ENCODE measurements around the gene KCNK7. TPM values are rescaled to one million over a fixed set of nuclear protein-coding genes. Genes with fewer than 3 reads are reported as not detected.

The KCNK7 gene
- total RNA-seq, 1 donor = not detected

GRCh38 chr11:65571940-65572339 is 23.7 kb downstream of the KCNK7 start:
- no peaks in the 10 kb centered on the region for H3K27me3 ChIP-seq (ENCODE audit: insufficient read depth, low read length)
- H3K4me1 ChIP-seq (ENCODE audit: insufficient read depth, low read length) = peaks cover 54% of the 10 kb centered on the region
- H2AFZ ChIP-seq (ENCODE audit: low read length) = no peak overlapping the region
- H3K27ac ChIP-seq (ENCODE audit: low read depth, low read length) = no peak overlapping the region
- H3K79me2 ChIP-seq (ENCODE audit: insufficient read depth, low read length) = peaks cover 65% of the 10 kb centered on the region
- H3K9me3 ChIP-seq (ENCODE audit: low read depth, low read length) = no peaks in the 10 kb centered on the region
- peak overlapping the region; percentile 98 for H3K4me3 ChIP-seq (ENCODE audit: insufficient read depth, low read length)
- peaks cover 11% of the 10 kb centered on the region for H3K36me3 ChIP-seq (ENCODE audit: insufficient read depth, low read length)
- H4K20me1 ChIP-seq (ENCODE audit: insufficient read depth, low read length) = peaks cover 17% of the 10 kb centered on the region
- DNase-seq (ENCODE audit: insufficient read length, low spot score, missing footprints) = peak; percentile 92
- peak; percentile 46 for TF ChIP-seq CTCF (IDR thresholded peaks at IDR 0.05; ENCODE audit: extremely low read depth, low read depth, low read length)
- H3K4me2 ChIP-seq (ENCODE audit: insufficient read depth, low read length) = peak overlapping the region; percentile 100

- TF ChIP-seq CTCF (IDR thresholded peaks at IDR 0.05; ENCODE audit: extremely low read depth, low read depth, low read length) = no peak
- H4K20me1 ChIP-seq (ENCODE audit: insufficient read depth, low read length) = peaks cover 17% of the 10 kb centered on the region
- peaks cover 65% of the 10 kb centered on the region for H3K79me2 ChIP-seq (ENCODE audit: insufficient read depth, low read length)
- H3K4me1 ChIP-seq (ENCODE audit: insufficient read depth, low read length) = peaks cover 49% of the 10 kb centered on the region
- no peak overlapping the region for H2AFZ ChIP-seq (ENCODE audit: low read length)
- no peaks in the 10 kb centered on the region for H3K27me3 ChIP-seq (ENCODE audit: insufficient read depth, low read length)
- DNase-seq (ENCODE audit: insufficient read length, low spot score, missing footprints) = no peak
- peak overlapping the region; percentile 95 for H3K27ac ChIP-seq (ENCODE audit: low read depth, low read length)
- no peaks in the 10 kb centered on the region for H3K9me3 ChIP-seq (ENCODE audit: low read depth, low read length)
- H3K4me2 ChIP-seq (ENCODE audit: insufficient read depth, low read length) = peak overlapping the region; percentile 100
- H3K4me3 ChIP-seq (ENCODE audit: insufficient read depth, low read length) = peak overlapping the region; percentile 98
- H3K36me3 ChIP-seq (ENCODE audit: insufficient read depth, low read length) = peaks cover 11% of the 10 kb centered on the region
Measured at GRCh38 chr11:65571420-65571819, 24.2 kb downstream of the KCNK7 start.

- Histone ChIP-seq H3K36me3 (ENCODE audit: insufficient read depth, low read length) (peaks cover 11% of the 10 kb centered on the region), H3K27ac (ENCODE audit: low read depth, low read length) (peak within 1 kb of the TSS; percentile 95), H3K9me3 (ENCODE audit: low read depth, low read length) (no peaks in the 10 kb centered on the region), H3K4me2 (ENCODE audit: insufficient read depth, low read length) (peak within 1 kb of the TSS; percentile 100), H3K4me3 (ENCODE audit: insufficient read depth, low read length) (peak within 1 kb of the TSS; percentile 98), H3K27me3 (ENCODE audit: insufficient read depth, low read length) (no peaks in the 10 kb centered on the region), H4K20me1 (ENCODE audit: insufficient read depth, low read length) (peaks cover 17% of the 10 kb centered on the region), H3K4me1 (ENCODE audit: insufficient read depth, low read length) (peaks cover 54% of the 10 kb centered on the region), H2AFZ (ENCODE audit: low read length) (peak within 1 kb of the TSS; percentile 97), H3K79me2 (ENCODE audit: insufficient read depth, low read length) (peaks cover 56% of the 10 kb centered on the region)
- peak; percentile 69 for TF ChIP-seq CTCF (IDR thresholded peaks at IDR 0.05; ENCODE audit: extremely low read depth, low read depth, low read length)
- DNase-seq (ENCODE audit: insufficient read length, low spot score, missing footprints) = peak; percentile 100
Measured at GRCh38 chr11:65569973-65570918, 25.4 kb downstream of the KCNK7 start, which contains the start of gene ZNRD2. Gene ZNRD2, plus strand, starts transcription at chr11:65570477. Its CDS starts 15 bp downstream, at chr11:65570492.
